Lower leg skin (tissue), 4 donors: ENCODE data around the gene EFCAB6. TPM values are rescaled to one million over a fixed set of nuclear protein-coding genes. Genes with fewer than 3 reads are reported as not detected.

Experiments used
- DNase-seq, 2 donors: peaks; one replicate each; pipeline ENCODE4 v3.0.0-alpha.2; 2019; ENCODE audit warnings: low spot score in 2 of 2
- H3K4me3 ChIP-seq: fragments of 200-600 bp; sonication (generic); 2 replicates; pipeline ENCODE4 v1.5.1; 2017; ENCODE audit warnings: mild to moderate bottlenecking, low read depth; ENCODE audit not compliant: poor library complexity, severe bottlenecking
- CTCF ChIP-seq, 3 donors: fragments of 450-650 bp; IDR thresholded peaks; one replicate each; pipeline ENCODE4 v1.5.1; 2016; ENCODE audit warnings: antibody characterized with exemption in 3 of 3, mild to moderate bottlenecking in 3 of 3, moderate library complexity in 2 of 3
- POLR2A ChIP-seq, 2 donors: fragments of 450-650 bp; IDR thresholded peaks; one replicate each; pipeline ENCODE4 v1.6.1; 2016 to 2017; ENCODE audit warnings: antibody characterized with exemption in 2 of 2, mild to moderate bottlenecking in 1 of 2, moderate library complexity in 1 of 2
- WGBS, 2 donors: methylation state at CpG; one replicate each; pipeline ENCODE4 v1.1.5; 2018; 5-methylcytosine and 5-hydroxymethylcytosine counted together
- intact Hi-C: fragments of 100-400 bp; cut with DNase I; formaldehyde crosslinking; loops from one replicate; pipeline ENCODE4 v1.15.0; 2023; ENCODE audit warnings: low total_unique reads
- total RNA-seq, 4 donors: library from RNA; depleted of rRNA; stranded (reverse); fragments of >200 nt; gene quantifications; one replicate each; pipeline ENCODE4 v1.1.0, GENCODE V29; 2016

EFCAB6 gene
- total RNA-seq, 4 donors from 2014 or later: 0.44 to 4.2 (median 1.8) TPM

- DNase-seq: no peak
- TF ChIP-seq CTCF (IDR thresholded peaks at IDR 0.05): no peak
- TF ChIP-seq POLR2A (IDR thresholded peaks at IDR 0.05): no peak
- intact Hi-C loops: no loop called here
- H3K4me3 ChIP-seq: no peak overlapping the region
- 66 to 75% methylated on average over 8 of the region's 8 CpGs for WGBS, 2 donors
These were observed 27.7 kb upstream of the EFCAB6 start for GRCh38 chr22:43839781-43840180.

GRCh38 chr22:43838571-43839307 is 26.6 kb upstream of the EFCAB6 start:
- no peak overlapping the region for H3K4me3 ChIP-seq
- intact Hi-C loops: no loop called here
- 90 to 96% methylated on average over 25 of the region's 25 CpGs for WGBS, 2 donors
- no peak for TF ChIP-seq CTCF (IDR thresholded peaks at IDR 0.05)
- no peak for TF ChIP-seq POLR2A (IDR thresholded peaks at IDR 0.05)
- no peak for DNase-seq

- TF ChIP-seq POLR2A (IDR thresholded peaks at IDR 0.05): no peak
- TF ChIP-seq CTCF (IDR thresholded peaks at IDR 0.05): no peak
- 67 to 71% methylated on average over 6 to 10 of the region's 10 CpGs for WGBS, 2 donors
- intact Hi-C loops: no loop called here
- no peak for DNase-seq
- no peak overlapping the region for H3K4me3 ChIP-seq
These were observed 26.1 kb upstream of the EFCAB6 start for GRCh38 chr22:43838161-43838560.

- no peak overlapping the region for H3K4me3 ChIP-seq
- TF ChIP-seq POLR2A (IDR thresholded peaks at IDR 0.05) (no peak), CTCF (IDR thresholded peaks at IDR 0.05) (no peak)
- DNase-seq: no peak
- WGBS, 2 donors: 81 to 86% methylated on average over 9 of the region's 9 CpGs
- intact Hi-C loops: no loop called here
These were observed 25.6 kb upstream of the EFCAB6 start for GRCh38 chr22:43837666-43838065.

- no peak for TF ChIP-seq CTCF (IDR thresholded peaks at IDR 0.05)
- TF ChIP-seq POLR2A (IDR thresholded peaks at IDR 0.05): no peak
- WGBS, 2 donors: 86 to 91% methylated on average over 13 of the region's 13 CpGs
- DNase-seq: no peak
- intact Hi-C loops: no loop called here
- H3K4me3 ChIP-seq: no peak overlapping the region
These were observed 23.6 kb upstream of the EFCAB6 start for GRCh38 chr22:43835736-43836135.

- DNase-seq: no peak
- intact Hi-C loops: no loop called here
- WGBS, 2 donors: 72 to 83% methylated on average over 8 to 12 of the region's 12 CpGs
- TF ChIP-seq POLR2A (IDR thresholded peaks at IDR 0.05) (no peak), CTCF (IDR thresholded peaks at IDR 0.05) (no peak)
- H3K4me3 ChIP-seq: no peak overlapping the region
These were observed 23.1 kb upstream of the EFCAB6 start for GRCh38 chr22:43835166-43835565.
